ENCODE data around the gene ENKD1. TPM values are rescaled to one million over a fixed set of nuclear protein-coding genes. Genes with fewer than 3 reads are reported as not detected.

Gene ENKD1
- total and polyA plus RNA-seq, 2 of the 13 experiments (the other 11 are each of a cell fraction or from before 2014, with no cell fraction given): 10.8 to 20.8 TPM

GRCh38 chr16:67660564-67661028, 6.0 kb downstream of the ENKD1 start, which contains the start of gene PARD6A (continued):
- TF ChIP-seq ZNF205 (CRISPR knock-in tag; IDR thresholded peaks at IDR 0.05): 0 out of 2 replicates have a peak, but pooled peaks have one; percentile 3
- TF ChIP-seq ZBTB39 (CRISPR knock-in tag; IDR thresholded peaks at IDR 0.05): no peak
- TF ChIP-seq SKI (IDR thresholded peaks at IDR 0.05; ENCODE audit: partially characterized antibody): no peak
- no peak for TF ChIP-seq ESRRA (CRISPR knock-in tag; IDR thresholded peaks at IDR 0.05; ENCODE audit: low read depth)
- TF ChIP-seq FOSL2 (CRISPR knock-in tag; IDR thresholded peaks at IDR 0.05): peak; percentile 63; the same call in 1 of the 2 replicates
- peak; percentile 33; the same call in 1 of the 2 replicates for TF ChIP-seq SOX5 (CRISPR knock-in tag; IDR thresholded peaks at IDR 0.05; ENCODE audit: borderline replicate concordance)
- no peak for TF ChIP-seq NFIC (IDR thresholded peaks at IDR 0.05; ENCODE audit: low read length)
- TF ChIP-seq FOXO1 (CRISPR knock-in tag; IDR thresholded peaks at IDR 0.05): no peak
- no peak for TF ChIP-seq ZNF263 (CRISPR knock-in tag; IDR thresholded peaks at IDR 0.05)
- no peak for TF ChIP-seq ZNF556 (CRISPR knock-in tag; IDR thresholded peaks at IDR 0.05; ENCODE audit: borderline replicate concordance)
- no peak; the same call in 1 of the 2 replicates for TF ChIP-seq HDAC2 (CRISPR knock-in tag; IDR thresholded peaks at IDR 0.05)
- TF ChIP-seq FOXP1 (IDR thresholded peaks at IDR 0.05): no peak
- no peak for TF ChIP-seq FOXP1 (CRISPR knock-in tag; IDR thresholded peaks at IDR 0.05)
- no peak for TF ChIP-seq ZNF841 (CRISPR knock-in tag; IDR thresholded peaks at IDR 0.05; ENCODE audit: borderline replicate concordance)
- TF ChIP-seq ZUFSP (CRISPR knock-in tag; IDR thresholded peaks at IDR 0.05; ENCODE audit: borderline replicate concordance): no peak
- no peak for TF ChIP-seq TCF7L2 (IDR thresholded peaks at IDR 0.05; ENCODE audit: low read depth, low read length)
- peak; percentile 69 for TF ChIP-seq NFYC (CRISPR knock-in tag; IDR thresholded peaks at IDR 0.05)
- no peak for TF ChIP-seq ZNF136 (CRISPR knock-in tag; IDR thresholded peaks at IDR 0.05; ENCODE audit: low read depth)
- TF ChIP-seq GMEB2 (CRISPR knock-in tag; IDR thresholded peaks at IDR 0.05; ENCODE audit: low read depth): peak; percentile 84
- peak in 1 of 2 experiments; percentile 93; a peak in 2 of 4 replicates for TF ChIP-seq ATF4 (CRISPR knock-in tag; IDR thresholded peaks at IDR 0.05)
- TF ChIP-seq HOXD1 (CRISPR knock-in tag; IDR thresholded peaks at IDR 0.05): no peak
- no peak for TF ChIP-seq PRMT3 (CRISPR knock-in tag; IDR thresholded peaks at IDR 0.05; ENCODE audit: borderline replicate concordance, low read depth)
- TF ChIP-seq ETV6 (CRISPR knock-in tag; conservative IDR thresholded peaks at IDR 0.05): no peak
- TF ChIP-seq PAWR (CRISPR knock-in tag; IDR thresholded peaks at IDR 0.05; ENCODE audit: borderline replicate concordance): no peak
- TF ChIP-seq ZNF768 (CRISPR knock-in tag; IDR thresholded peaks at IDR 0.05): no peak
- no peak for TF ChIP-seq FOSL1 (CRISPR knock-in tag; IDR thresholded peaks at IDR 0.05; ENCODE audit: borderline replicate concordance)
- TF ChIP-seq ZNF264 (CRISPR knock-in tag; IDR thresholded peaks at IDR 0.05): no peak
- no peak for TF ChIP-seq ZNF432 (CRISPR knock-in tag; IDR thresholded peaks at IDR 0.05; ENCODE audit: borderline replicate concordance)

All from HepG2 (cell line).